AG04450 (cell line): ENCODE measurements around the gene BEND5. TPM values are rescaled to one million over a fixed set of nuclear protein-coding genes. Genes with fewer than 3 reads are reported as not detected.

Source experiments
- CTCF ChIA-PET: fragments of 300-600, 350-600 bp; formaldehyde crosslinking; extraction: SDS; loops from one replicate; lab custom pipeline; 2022; ENCODE audit warnings: antibody characterized with exemption, inconsistent platforms; lab: Charles Lee
- POLR2A ChIA-PET: fragments of 350-600 bp; formaldehyde crosslinking; extraction: SDS; loops from one replicate; lab custom pipeline; 2021; ENCODE audit warnings: antibody characterized with exemption, inconsistent platforms; lab: Yijun Ruan, JAX
- DNase-seq: peaks from one replicate; pipeline ENCODE4 v3.0.0-alpha.2; 2011; ENCODE audit warnings: low read depth, low spot score
- H3K27ac ChIP-seq: one replicate; pipeline ENCODE4 v1.5.1; 2012; ENCODE audit warnings: low read depth, low read length, control low read depth
- H3K27me3 ChIP-seq: one replicate; pipeline ENCODE4 v1.6.0; 2012; ENCODE audit warnings: low read length; ENCODE audit not compliant: control insufficient read depth, insufficient read depth
- H3K4me3 ChIP-seq: 2 replicates; pipeline ENCODE4 v1.5.1; 2011; ENCODE audit warnings: mild to moderate bottlenecking, low read depth, low read length, control low read depth
- H3K9me3 ChIP-seq: 2 replicates; pipeline ENCODE4 v1.5.1; 2012; ENCODE audit warnings: low read length; ENCODE audit not compliant: control insufficient read depth, insufficient read depth
- polyA plus RNA-seq: library from polyadenylated mRNA; depleted of rRNA; stranded (reverse); fragments of >200 nt; gene quantifications from 2 replicates; pipeline ENCODE4 v1.2.3, GENCODE V29; 2011
- TF ChIP-seq, protein P1 (sequence below): IDR thresholded peaks from 2 replicates; pipeline ENCODE4 v1.5.1; 2011; ENCODE audit warnings: low read depth, low read length, control low read depth, inconsistent platforms

BEND5 gene
- polyA plus RNA-seq, 1 experiment = 0.74 TPM

- Histone ChIP-seq H3K4me3 (no peak overlapping the region), H3K9me3 (no peaks in the 10 kb centered on the region), H3K27ac (no peak overlapping the region), H3K27me3 (no peaks in the 10 kb centered on the region)
- POLR2A ChIA-PET = no interaction called here
- CTCF ChIA-PET = interaction anchor here (0.9 kb wide), 1 partner anchor 64 kb away, joined by 3 read pairs; no protein-coding TSS in a partner anchor
- DNase-seq = no peak
- TF ChIP-seq, protein P1, sequence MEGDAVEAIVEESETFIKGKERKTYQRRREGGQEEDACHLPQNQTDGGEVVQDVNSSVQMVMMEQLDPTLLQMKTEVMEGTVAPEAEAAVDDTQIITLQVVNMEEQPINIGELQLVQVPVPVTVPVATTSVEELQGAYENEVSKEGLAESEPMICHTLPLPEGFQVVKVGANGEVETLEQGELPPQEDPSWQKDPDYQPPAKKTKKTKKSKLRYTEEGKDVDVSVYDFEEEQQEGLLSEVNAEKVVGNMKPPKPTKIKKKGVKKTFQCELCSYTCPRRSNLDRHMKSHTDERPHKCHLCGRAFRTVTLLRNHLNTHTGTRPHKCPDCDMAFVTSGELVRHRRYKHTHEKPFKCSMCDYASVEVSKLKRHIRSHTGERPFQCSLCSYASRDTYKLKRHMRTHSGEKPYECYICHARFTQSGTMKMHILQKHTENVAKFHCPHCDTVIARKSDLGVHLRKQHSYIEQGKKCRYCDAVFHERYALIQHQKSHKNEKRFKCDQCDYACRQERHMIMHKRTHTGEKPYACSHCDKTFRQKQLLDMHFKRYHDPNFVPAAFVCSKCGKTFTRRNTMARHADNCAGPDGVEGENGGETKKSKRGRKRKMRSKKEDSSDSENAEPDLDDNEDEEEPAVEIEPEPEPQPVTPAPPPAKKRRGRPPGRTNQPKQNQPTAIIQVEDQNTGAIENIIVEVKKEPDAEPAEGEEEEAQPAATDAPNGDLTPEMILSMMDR = no peak
These were observed 35.3 kb downstream of the BEND5 start for GRCh38 chr1:48741380-48741779.

DNA sequence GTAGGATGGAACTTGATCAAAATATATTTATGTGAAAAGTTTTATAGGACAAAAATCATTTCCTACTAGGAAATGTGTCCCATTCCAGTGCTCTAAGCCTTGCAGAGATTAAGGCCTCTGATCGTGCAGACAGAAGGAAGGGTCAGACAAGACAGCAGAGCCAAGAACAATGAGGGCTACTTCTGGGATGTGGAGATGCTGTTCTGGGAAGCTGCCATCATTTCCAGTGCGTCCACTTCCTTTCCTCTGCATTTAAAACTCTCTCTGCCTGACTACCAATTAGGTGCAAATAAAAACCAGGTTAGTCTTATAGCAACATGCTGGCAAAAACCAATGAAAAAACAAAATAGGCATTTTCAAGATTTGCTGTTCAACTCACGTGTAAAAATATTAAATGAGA, 36.1 kb downstream of the BEND5 start:
- no peak for DNase-seq
- Histone ChIP-seq H3K4me3 (no peak overlapping the region), H3K9me3 (no peaks in the 10 kb centered on the region), H3K27ac (no peak overlapping the region), H3K27me3 (no peaks in the 10 kb centered on the region)
- ChIA-PET CTCF (interaction anchor here (0.9 kb wide), 1 partner anchor 63 kb away, joined by 3 read pairs; no protein-coding TSS in a partner anchor), POLR2A (no interaction called here)
- TF ChIP-seq, protein P1 = no peak

DNA sequence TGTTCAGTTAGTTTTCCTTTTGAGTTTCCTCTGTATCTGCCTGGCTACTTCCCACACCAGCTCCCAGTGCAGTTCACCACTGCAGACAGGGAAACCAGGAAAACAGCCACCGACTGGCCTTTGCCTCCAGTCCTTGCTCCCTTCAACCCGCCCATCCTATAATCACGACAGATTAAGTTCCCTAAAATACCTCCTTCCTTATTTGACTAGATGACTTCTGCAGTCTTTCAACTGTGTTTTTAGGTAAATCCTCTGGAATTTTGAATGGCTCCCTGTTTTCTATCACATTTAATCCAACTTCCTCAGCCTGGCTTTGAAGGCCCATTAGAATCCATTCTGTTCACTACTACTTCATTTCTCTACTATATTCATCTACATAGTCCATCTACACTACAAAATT, 37.6 kb downstream of the BEND5 start:
- POLR2A ChIA-PET = no interaction called here
- DNase-seq = no peak

GRCh38 chr1:48738356-48738755, 38.3 kb downstream of the BEND5 start:
- CTCF ChIA-PET = no interaction called here
- TF ChIP-seq, protein P1 = no peak

More for the DNA sequence above, 37.6 kb downstream of the BEND5 start:
- TF ChIP-seq, protein P1 = no peak
- H3K27me3 ChIP-seq = no peaks in the 10 kb centered on the region
- no peaks in the 10 kb centered on the region for H3K9me3 ChIP-seq
- CTCF ChIA-PET = no interaction called here
- H3K4me3 ChIP-seq = no peak overlapping the region
- H3K27ac ChIP-seq = no peak overlapping the region

DNA sequence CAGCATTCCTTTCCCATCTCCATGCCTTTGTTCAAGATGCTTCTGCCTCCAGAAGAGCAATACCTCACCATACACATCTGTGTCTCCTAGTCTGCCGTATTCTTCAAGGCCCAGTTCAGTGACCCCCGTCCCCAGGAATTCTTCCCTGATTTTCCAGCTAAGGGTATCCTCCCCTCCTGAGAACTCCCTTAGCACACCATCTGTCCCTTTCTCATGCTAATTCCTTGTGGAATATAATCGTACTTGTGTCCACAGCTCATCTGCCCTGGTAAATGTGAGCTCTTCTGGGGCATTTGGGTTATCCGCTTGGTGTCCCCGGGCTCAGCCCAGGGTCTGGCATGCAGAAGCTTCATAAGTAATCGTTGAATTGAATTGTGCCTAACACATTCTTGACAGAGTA, 40.9 kb downstream of the BEND5 start:
- no peaks in the 10 kb centered on the region for H3K27me3 ChIP-seq
- ChIA-PET CTCF (no interaction called here), POLR2A (no interaction called here)
- no peak overlapping the region for H3K27ac ChIP-seq
- no peak for DNase-seq
- no peaks in the 10 kb centered on the region for H3K9me3 ChIP-seq
- TF ChIP-seq, protein P1 = no peak
- no peak overlapping the region for H3K4me3 ChIP-seq

More at GRCh38 chr1:48738356-48738755, 38.3 kb downstream of the BEND5 start:
- Histone ChIP-seq H3K27me3 (no peaks in the 10 kb centered on the region), H3K9me3 (no peaks in the 10 kb centered on the region), H3K4me3 (no peak overlapping the region), H3K27ac (no peak overlapping the region)
- POLR2A ChIA-PET = no interaction called here
- no peak for DNase-seq
